GM18519 (cell line): Measurements from ENCODE around the gene KRT8.

ENCODE experiments used
- ATAC-seq: cut with Tn5 transposase; IDR thresholded peaks from one replicate; pipeline ENCODE4 v1.9.1; 2021; ENCODE audit warnings: mild to moderate bottlenecking, moderate library complexity; ENCODE audit not compliant: unreplicated experiment, low FRiP score

The KRT8 gene

DNA sequence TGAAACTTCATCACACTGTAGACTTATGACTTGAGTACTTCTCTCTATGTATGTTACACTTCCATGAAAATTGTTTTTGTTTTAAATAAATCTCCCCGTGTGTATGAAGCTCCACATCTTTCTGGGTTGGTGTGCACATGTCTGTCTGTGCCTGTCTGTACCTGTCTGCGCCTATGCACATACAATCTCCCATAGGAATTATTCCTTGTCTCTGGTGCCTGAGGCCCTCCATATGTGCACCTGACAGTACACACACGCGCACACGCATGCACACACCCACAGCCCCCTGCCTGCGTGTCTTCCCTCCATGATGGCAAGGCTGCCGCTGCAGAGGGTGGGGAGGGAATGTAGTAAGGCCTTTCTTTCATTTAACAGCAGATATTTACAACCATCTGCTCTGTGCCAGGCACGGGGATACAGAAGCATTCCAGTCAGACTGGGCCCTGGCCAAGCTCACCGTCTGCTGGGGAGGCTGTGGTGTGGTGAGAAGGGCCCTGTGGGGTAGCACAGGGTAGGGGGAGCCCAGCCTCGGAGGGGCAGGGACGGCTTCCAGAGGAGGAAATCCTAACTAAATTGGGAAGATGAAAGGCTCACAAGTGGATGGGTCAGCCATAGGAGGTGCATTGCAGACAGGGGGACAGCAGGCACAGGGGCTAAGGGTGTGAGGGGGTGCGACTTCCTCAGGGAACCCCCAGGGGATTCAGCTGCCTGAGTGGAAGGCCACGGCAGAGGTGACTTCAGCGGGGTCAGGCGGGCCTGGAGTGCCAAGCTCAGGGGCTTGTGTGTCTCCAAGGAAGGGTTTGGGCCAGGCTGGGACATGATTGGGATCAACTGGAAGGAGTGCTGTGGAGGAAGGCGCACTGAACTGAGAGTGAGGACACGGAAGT lies 26.1 kb downstream of the KRT8 start:
- ATAC-seq, result no peak

DNA sequence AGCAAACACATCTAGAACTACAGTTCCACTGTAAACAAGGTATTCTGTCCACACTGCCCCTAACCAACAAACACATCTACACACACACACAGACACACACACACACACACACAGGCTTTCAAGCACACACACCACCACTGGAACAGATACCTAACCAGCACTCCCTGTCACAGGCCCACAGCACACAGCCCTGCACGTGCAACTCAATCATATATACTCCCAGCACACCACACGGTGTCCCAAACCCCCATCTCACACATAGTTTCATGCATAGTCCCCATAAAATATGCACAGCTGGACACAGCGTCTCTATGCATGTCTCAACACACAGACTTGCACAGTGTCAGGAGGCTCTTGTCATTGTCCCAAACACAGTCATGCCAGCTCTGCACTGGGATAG lies 27.6 kb downstream of the KRT8 start:
- ATAC-seq, result no peak

DNA sequence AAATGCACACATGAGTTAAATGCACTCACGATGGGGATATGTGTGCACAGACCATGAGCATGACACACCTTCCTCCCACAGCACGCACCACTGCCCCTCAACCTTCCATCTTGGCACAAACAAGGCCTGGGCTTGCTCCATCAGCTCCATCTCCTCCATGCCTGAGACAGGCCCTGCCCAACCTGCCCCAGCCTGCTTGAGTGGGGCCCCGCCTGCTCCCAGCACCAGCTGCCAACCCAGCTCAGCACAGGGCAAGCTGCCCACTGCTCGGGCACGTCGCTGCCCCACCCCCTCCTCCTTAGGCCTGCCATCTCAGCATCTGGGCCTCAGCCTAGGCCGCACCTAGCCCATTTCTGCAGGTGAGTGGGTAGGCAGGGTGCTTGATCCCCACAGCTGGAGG lies 28.5 kb downstream of the KRT8 start:
- ATAC-seq, result no peak

GRCh38 chr12:52874573-52875435 lies 30.1 kb downstream of the KRT8 start:
- ATAC-seq, result no peak

GRCh38 chr12:52873832-52874572 lies 30.9 kb downstream of the KRT8 start:
- no peak for ATAC-seq

DNA sequence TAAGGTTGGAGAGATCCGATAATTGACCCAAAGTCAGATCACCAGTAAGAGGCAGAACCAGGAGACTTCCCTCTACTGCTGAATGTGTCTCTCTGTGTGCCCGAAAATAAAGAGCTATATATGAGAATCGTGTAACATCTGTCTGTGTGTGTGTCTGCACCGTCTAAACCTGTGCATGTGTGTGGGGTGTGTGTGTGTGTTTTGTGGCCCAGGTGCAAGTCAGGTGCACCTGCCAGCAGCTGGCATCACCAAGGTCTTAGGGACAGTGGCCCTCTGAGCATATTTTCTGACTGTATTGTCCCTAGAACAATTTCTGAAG lies 31.4 kb downstream of the KRT8 start:
- ATAC-seq, result no peak

GRCh38 chr12:52872644-52873389 lies 32.1 kb downstream of the KRT8 start:
- ATAC-seq, result no peak

DNA sequence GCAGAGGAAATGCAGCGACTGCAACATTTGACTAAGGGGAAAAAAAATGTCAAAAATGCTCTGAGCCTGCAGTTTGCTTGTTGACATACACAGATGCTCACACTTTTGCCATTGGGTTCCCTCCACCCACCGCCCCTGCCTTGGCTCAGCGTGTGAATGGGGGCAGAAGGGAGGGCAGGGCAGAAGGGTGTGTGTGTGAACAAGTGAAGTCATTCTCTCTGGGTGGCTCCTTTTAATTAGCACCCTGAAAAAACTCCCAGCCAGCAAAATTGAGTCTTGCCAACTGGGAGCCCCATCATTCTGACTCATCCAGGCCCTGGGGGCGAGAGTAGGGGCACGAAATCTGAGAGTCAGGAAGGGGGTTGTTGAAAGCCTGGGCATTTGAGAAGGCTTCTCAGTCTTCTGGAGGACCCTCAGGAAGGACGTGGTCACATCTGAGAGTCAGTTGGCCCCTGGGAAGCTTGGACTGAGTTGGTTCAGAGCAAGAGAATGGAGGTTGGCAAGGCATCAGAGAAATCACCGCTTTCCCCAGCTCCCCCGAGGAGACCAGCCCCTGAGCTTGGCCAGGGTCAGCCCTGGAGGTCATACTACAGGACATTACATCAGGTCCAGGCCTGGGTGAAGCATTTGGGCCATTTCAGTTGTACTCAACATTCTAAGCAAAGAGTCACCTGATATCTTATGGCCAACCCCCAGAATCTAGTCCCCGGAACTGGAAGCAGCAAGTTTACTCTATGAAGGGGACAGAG lies 33.4 kb downstream of the KRT8 start:
- no peak for ATAC-seq

DNA sequence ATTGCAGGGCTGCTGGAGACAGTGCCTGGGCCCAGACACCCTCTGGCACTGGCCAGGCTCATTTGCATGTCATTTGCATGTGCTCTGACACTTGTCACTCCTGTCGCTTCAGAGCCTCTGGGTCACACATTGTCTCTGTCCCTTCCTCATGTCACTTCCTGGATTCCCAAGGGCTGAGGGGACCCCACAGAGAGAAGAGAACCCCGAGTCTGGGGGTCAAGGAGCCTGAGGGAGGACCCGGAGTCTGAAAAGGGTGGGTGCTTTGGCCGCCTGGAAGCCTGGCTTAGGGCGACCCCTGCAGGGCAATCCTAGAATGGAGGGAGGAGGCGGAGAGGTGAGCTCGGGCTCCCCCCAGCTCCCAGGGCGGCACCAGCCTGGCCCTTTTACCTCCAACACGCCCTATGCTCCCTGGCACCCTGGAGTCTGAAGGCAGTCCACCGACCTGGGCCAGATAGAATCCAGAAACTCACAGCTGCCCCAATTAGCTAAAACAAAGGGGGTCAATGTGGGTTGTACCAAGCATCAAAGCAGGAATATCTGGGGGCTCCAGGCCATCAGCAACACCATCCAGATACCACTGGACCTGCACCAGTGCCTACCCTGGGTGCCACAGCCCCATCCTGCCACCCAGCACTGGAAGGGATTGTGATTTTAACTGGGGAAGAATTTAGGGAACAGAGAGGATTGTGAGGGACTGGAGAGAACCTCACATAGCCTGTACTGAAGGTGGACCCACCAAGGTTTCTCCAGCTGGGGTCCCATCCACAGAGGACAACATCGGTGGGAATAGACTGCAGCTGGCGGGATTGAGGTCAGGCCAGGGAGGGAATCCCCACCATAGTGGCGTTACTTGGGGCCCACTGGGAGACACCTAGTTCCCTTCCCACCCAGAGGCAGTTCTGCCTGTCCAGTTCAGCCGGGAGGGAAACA lies 34.2 kb downstream of the KRT8 start:
- ATAC-seq, result no peak

- ATAC-seq, result no peak
These were observed 37.2 kb downstream of the KRT8 start for GRCh38 chr12:52867642-52868041.

DNA sequence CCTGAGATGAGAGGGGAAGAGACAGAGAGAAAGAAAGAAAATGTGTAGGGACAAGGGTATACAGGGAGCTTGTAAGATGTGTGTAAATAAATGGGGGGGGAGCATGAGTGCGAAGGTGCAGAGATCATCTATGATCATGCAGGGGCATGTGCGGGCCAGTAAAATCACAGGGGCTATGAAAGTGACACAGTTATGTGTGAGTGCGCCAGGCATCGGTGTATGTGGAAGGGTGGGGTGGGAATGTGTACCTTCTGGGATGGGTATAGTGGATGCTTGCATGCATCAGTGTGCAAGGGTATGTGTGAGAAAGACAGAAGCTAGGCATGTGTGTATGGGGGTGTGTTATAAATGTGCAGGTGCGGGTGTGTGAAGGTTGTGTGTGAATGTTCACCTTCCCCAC lies 37.7 kb downstream of the KRT8 start:
- ATAC-seq, result no peak

DNA sequence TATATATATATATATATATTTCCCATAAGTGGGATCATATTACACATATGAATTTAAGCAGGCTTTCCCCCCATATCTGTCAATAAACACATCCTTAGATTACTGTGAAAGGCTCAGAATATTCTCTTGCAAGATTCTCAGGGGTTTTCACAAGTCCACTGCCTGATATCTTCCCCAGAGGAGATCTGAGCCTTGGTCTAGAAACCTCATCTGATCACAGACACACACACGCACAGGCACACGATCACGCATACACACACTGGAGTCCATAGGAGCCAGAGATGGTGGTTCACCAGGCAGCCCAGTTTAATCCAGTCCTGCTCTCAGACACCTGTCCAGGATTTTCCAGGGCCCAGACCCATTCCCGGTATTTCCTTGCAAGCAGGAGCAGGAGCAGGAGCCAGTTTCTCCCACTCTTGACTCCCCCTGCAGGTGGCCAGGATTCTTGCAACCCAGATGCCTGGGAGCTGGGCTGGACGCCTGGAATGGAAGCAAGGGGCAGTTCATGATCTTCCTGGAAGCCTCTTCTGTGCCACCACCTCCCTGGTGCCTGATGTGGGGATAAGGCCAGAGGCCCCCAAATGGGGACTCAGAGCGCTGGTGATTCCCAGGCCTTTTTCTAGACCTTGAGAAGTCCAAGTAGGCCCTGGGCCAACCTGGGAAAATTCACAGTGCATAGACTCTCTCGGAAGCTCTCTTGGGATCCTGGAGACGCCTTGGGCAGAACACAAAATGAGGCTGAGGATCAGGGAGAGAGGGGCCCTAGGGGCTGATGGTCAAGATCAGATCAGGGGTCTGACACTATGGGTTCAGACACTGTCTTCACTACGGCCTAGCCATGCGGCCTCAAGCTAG lies 39.6 kb downstream of the KRT8 start:
- no peak for ATAC-seq

- no peak for ATAC-seq
These were observed 42.9 kb downstream of the KRT8 start for GRCh38 chr12:52862023-52862422.

- no peak for ATAC-seq
These were observed 43.4 kb downstream of the KRT8 start for GRCh38 chr12:52861511-52861910.

- ATAC-seq, result no peak
These were observed 44.6 kb downstream of the KRT8 start for GRCh38 chr12:52860102-52860823.

DNA sequence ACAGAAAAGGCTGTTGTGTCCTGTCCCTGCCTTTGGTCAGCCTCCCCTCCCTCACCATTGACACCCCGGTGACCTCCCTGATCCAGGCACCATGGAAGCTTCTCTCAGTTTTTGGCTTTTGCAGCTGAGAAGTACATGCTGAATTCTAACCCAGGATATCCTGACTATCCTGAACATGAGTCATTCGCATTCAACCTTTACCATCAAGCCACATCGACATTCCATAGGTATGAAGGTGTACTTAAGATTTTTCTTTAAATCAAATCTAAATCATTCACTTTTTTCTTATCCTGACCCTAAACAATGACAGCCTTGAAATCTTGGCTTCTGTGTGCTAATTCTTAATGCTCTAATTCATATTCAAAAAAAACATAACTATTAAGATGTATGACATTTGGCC lies 47.4 kb downstream of the KRT8 start:
- no peak for ATAC-seq

DNA sequence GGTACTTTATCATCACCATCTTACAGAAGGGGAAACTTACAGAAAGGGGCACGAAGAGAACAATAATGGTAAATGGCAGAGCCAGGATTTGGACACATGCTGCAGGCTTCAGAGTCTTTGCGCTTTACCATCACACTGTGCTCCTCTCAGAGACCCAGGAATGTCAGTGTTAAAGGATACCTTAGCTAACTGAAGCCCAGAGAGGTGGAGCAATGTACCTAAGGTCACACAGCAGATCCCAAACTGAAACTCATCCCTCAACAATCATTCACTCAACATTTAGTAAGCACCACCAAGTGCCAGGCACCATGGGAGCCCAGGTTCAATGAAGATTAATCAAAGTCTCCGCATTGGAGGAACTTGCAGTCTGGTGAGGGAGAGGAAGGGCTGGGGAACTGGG lies 48.1 kb downstream of the KRT8 start:
- ATAC-seq, result no peak
